K562 (cell line): ENCODE data around the gene IGF2R.

Experiments
- BMI1 ChIP-seq: fragments of 150-350 bp; IDR thresholded peaks from 2 replicates; pipeline ENCODE4 v1.6.1; 2014; ENCODE audit warnings: low read length
- CREB1 ChIP-seq, 2 experiments: sonication (generic) in 1 of 2; formaldehyde crosslinking in 1 of 2; IDR thresholded peaks; 2 replicates each; pipeline versions ENCODE4 v1.6.1 to v1.8.0; 2012 to 2022; ENCODE audit warnings: inconsistent platforms in 1 of 2, mild to moderate bottlenecking in 1 of 2, missing genetic modification reagents in 1 of 2, moderate library complexity in 1 of 2
- EZH2 ChIP-seq: IDR thresholded peaks from 2 replicates; pipeline ENCODE4 v1.6.1; 2012; ENCODE audit warnings: low read depth, mild to moderate bottlenecking, inconsistent platforms, low read length, borderline replicate concordance
- KLF16 ChIP-seq: IDR thresholded peaks from 2 replicates; pipeline ENCODE4 v1.6.1; 2016; ENCODE audit warnings: antibody characterized with exemption
- PCBP2 ChIP-seq: fragments of 200-400 bp; formaldehyde crosslinking; IDR thresholded peaks from 2 replicates; pipeline ENCODE4 v1.6.1; 2018; ENCODE audit warnings: low read length, low read depth, mild to moderate bottlenecking, moderate library complexity; ENCODE audit not compliant: poor library complexity, severe bottlenecking
- SIN3A ChIP-seq, 2 experiments: fragments of 150-350 bp in 1 of 2; IDR thresholded peaks; 2 replicates each; pipeline ENCODE4 v1.6.1; 2011 to 2016; ENCODE audit warnings: borderline replicate concordance in 2 of 2, low read depth in 2 of 2, low read length in 2 of 2, mild to moderate bottlenecking in 2 of 2, moderate library complexity in 2 of 2; ENCODE audit not compliant: control insufficient read depth in 1 of 2
- SP1 ChIP-seq: sonication (generic); formaldehyde crosslinking; IDR thresholded peaks from 2 replicates; pipeline ENCODE4 v1.8.1; 2022; ENCODE audit warnings: mild to moderate bottlenecking, missing genetic modification reagents
- ZNF121 ChIP-seq: sonication (generic); formaldehyde crosslinking; conservative IDR thresholded peaks from 2 replicates; pipeline ENCODE4 v1.8.0; 2022; ENCODE audit warnings: missing genetic modification reagents
- TF ChIP-seq, protein P1 (sequence below), 2 experiments: fragments of 450-650 bp; formaldehyde crosslinking in 1 of 2; IDR thresholded peaks; 2 replicates each; pipeline versions ENCODE4 v1.4.0 to v1.6.1; 2014 to 2020; ENCODE audit warnings: mild to moderate bottlenecking in 2 of 2, borderline replicate concordance in 1 of 2, low read depth in 1 of 2
- TF ChIP-seq, protein P2 (sequence below), 3 experiments: IDR thresholded peaks in 2 of 3; conservative IDR thresholded peaks in 1 of 3; 2 replicates each; pipeline ENCODE4 v1.5.1; 2011 to 2012; ENCODE audit warnings: low read length in 3 of 3, mild to moderate bottlenecking in 3 of 3, control low read depth in 2 of 3, improper control_type of control experiment in 1 of 3, inconsistent platforms in 1 of 3, low read depth in 1 of 3, mixed read lengths in 1 of 3, moderate library complexity in 1 of 3; ENCODE audit not compliant: insufficient read depth in 2 of 3

DNA sequence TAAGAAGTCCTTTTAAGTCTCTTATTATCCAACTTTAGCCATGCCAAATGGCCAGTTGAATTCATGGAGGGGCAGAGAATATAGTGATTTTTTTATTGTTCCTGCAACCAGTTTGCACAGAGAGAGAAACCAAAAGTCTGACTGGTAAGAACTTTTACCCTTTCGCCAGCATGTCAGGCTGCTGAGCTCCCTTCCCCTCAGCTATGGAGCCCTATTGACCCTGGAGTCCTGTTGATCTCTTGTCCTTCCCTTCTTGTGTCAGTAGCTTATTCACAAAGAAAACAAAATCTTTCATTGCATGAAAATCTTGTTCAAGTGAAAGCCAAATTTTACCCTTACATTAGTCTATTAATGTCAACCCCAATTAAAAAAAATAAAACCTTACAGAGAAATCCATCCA, 151.2 kb downstream of the IGF2R start:
- no peak for TF ChIP-seq SIN3A (IDR thresholded peaks at IDR 0.05; ENCODE audit: borderline replicate concordance in 2 of 2, control insufficient read depth in 1 of 2, low read depth in 2 of 2, low read length in 2 of 2)
- no peak for TF ChIP-seq EZH2
- no peak for TF ChIP-seq PCBP2
- no peak for TF ChIP-seq SP1 (CRISPR knock-in tag)
- TF ChIP-seq, protein P1, sequence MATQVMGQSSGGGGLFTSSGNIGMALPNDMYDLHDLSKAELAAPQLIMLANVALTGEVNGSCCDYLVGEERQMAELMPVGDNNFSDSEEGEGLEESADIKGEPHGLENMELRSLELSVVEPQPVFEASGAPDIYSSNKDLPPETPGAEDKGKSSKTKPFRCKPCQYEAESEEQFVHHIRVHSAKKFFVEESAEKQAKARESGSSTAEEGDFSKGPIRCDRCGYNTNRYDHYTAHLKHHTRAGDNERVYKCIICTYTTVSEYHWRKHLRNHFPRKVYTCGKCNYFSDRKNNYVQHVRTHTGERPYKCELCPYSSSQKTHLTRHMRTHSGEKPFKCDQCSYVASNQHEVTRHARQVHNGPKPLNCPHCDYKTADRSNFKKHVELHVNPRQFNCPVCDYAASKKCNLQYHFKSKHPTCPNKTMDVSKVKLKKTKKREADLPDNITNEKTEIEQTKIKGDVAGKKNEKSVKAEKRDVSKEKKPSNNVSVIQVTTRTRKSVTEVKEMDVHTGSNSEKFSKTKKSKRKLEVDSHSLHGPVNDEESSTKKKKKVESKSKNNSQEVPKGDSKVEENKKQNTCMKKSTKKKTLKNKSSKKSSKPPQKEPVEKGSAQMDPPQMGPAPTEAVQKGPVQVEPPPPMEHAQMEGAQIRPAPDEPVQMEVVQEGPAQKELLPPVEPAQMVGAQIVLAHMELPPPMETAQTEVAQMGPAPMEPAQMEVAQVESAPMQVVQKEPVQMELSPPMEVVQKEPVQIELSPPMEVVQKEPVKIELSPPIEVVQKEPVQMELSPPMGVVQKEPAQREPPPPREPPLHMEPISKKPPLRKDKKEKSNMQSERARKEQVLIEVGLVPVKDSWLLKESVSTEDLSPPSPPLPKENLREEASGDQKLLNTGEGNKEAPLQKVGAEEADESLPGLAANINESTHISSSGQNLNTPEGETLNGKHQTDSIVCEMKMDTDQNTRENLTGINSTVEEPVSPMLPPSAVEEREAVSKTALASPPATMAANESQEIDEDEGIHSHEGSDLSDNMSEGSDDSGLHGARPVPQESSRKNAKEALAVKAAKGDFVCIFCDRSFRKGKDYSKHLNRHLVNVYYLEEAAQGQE (IDR thresholded peaks at IDR 0.05; ENCODE audit: borderline replicate concordance): no peak
- TF ChIP-seq, protein P1 (CRISPR knock-in tag; IDR thresholded peaks at IDR 0.05; ENCODE audit: low read depth): no peak
- TF ChIP-seq, protein P2, sequence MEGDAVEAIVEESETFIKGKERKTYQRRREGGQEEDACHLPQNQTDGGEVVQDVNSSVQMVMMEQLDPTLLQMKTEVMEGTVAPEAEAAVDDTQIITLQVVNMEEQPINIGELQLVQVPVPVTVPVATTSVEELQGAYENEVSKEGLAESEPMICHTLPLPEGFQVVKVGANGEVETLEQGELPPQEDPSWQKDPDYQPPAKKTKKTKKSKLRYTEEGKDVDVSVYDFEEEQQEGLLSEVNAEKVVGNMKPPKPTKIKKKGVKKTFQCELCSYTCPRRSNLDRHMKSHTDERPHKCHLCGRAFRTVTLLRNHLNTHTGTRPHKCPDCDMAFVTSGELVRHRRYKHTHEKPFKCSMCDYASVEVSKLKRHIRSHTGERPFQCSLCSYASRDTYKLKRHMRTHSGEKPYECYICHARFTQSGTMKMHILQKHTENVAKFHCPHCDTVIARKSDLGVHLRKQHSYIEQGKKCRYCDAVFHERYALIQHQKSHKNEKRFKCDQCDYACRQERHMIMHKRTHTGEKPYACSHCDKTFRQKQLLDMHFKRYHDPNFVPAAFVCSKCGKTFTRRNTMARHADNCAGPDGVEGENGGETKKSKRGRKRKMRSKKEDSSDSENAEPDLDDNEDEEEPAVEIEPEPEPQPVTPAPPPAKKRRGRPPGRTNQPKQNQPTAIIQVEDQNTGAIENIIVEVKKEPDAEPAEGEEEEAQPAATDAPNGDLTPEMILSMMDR (IDR thresholded peaks at IDR 0.05 in 2 of 3, conservative IDR thresholded peaks at IDR 0.05 in 1 of 3; ENCODE audit: insufficient read depth in 2 of 3, low read depth in 1 of 3, low read length in 3 of 3): no peak
- TF ChIP-seq CREB1 (IDR thresholded peaks at IDR 0.05): no peak
- TF ChIP-seq CREB1 (CRISPR knock-in tag; IDR thresholded peaks at IDR 0.05): no peak
- no peak for TF ChIP-seq ZNF121
- no peak for TF ChIP-seq KLF16
- no peak for TF ChIP-seq BMI1
